ENCODE measurements around the gene SLC26A6.

DNA sequence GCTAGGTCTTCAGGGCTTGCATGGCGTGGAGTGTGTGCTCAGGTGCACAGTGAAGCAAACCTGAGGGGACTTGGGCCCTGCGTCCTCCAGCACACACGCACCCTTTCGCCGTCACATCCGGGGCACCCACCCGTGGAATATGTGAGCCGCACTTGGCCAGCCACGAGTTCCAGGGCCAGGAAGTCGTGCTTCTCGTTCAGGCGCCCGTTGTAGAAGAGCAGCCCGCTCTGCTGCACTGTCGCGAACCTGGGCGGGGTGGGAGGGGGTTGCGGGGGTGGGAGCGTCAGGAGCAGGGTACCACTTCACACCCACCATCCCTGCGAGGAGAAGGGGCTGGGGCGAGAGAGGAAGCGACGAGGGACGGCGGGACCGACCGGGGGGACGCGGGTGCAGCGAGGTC is 20.3 kb upstream of the SLC26A6 start:
- TF ChIP-seq EZH2 (IDR thresholded peaks at IDR 0.05) (no peak), POLR2A (IDR thresholded peaks at IDR 0.05; ENCODE audit: borderline replicate concordance, extremely low read depth, insufficient read depth, insufficient read length) (no peak)
- TF ChIP-seq, protein P1, sequence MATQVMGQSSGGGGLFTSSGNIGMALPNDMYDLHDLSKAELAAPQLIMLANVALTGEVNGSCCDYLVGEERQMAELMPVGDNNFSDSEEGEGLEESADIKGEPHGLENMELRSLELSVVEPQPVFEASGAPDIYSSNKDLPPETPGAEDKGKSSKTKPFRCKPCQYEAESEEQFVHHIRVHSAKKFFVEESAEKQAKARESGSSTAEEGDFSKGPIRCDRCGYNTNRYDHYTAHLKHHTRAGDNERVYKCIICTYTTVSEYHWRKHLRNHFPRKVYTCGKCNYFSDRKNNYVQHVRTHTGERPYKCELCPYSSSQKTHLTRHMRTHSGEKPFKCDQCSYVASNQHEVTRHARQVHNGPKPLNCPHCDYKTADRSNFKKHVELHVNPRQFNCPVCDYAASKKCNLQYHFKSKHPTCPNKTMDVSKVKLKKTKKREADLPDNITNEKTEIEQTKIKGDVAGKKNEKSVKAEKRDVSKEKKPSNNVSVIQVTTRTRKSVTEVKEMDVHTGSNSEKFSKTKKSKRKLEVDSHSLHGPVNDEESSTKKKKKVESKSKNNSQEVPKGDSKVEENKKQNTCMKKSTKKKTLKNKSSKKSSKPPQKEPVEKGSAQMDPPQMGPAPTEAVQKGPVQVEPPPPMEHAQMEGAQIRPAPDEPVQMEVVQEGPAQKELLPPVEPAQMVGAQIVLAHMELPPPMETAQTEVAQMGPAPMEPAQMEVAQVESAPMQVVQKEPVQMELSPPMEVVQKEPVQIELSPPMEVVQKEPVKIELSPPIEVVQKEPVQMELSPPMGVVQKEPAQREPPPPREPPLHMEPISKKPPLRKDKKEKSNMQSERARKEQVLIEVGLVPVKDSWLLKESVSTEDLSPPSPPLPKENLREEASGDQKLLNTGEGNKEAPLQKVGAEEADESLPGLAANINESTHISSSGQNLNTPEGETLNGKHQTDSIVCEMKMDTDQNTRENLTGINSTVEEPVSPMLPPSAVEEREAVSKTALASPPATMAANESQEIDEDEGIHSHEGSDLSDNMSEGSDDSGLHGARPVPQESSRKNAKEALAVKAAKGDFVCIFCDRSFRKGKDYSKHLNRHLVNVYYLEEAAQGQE (IDR thresholded peaks at IDR 0.05; ENCODE audit: low read depth): no peak
- TF ChIP-seq, protein P2, sequence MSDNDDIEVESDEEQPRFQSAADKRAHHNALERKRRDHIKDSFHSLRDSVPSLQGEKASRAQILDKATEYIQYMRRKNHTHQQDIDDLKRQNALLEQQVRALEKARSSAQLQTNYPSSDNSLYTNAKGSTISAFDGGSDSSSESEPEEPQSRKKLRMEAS (IDR thresholded peaks at IDR 0.05): no peak
